Measurements from ENCODE around the gene MTAP.

DNA sequence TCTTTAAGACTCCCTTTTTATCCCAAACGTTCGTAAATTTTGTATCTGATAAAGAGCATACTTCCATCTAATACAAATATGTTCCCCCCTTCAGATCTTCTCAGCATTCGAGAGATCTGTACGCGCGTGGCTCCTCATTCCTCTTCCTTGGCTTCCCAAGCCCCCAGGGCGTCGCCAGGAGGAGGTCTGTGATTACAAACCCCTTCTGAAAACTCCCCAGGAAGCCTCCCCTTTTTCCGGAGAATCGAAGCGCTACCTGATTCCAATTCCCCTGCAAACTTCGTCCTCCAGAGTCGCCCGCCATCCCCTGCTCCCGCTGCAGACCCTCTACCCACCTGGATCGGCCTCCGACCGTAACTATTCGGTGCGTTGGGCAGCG is 171.9 kb downstream of the MTAP start:
- TF ChIP-seq, protein P1, sequence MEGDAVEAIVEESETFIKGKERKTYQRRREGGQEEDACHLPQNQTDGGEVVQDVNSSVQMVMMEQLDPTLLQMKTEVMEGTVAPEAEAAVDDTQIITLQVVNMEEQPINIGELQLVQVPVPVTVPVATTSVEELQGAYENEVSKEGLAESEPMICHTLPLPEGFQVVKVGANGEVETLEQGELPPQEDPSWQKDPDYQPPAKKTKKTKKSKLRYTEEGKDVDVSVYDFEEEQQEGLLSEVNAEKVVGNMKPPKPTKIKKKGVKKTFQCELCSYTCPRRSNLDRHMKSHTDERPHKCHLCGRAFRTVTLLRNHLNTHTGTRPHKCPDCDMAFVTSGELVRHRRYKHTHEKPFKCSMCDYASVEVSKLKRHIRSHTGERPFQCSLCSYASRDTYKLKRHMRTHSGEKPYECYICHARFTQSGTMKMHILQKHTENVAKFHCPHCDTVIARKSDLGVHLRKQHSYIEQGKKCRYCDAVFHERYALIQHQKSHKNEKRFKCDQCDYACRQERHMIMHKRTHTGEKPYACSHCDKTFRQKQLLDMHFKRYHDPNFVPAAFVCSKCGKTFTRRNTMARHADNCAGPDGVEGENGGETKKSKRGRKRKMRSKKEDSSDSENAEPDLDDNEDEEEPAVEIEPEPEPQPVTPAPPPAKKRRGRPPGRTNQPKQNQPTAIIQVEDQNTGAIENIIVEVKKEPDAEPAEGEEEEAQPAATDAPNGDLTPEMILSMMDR (IDR thresholded peaks at IDR 0.05): no peak
- TF ChIP-seq POLR2A (IDR thresholded peaks at IDR 0.05) (no peak), EP300 (IDR thresholded peaks at IDR 0.05) (no peak)
